ENCODE results near the gene TENM4. TPM values are rescaled to one million over a fixed set of nuclear protein-coding genes. Genes with fewer than 3 reads are reported as not detected.

The TENM4 gene
- total and polyA plus RNA-seq, 10 of the 15 experiments (the other 5 are each of a cell fraction or from before 2014, with no cell fraction given): 0.03 to 0.12 (median 0.06) TPM; not detected in 7

DNA sequence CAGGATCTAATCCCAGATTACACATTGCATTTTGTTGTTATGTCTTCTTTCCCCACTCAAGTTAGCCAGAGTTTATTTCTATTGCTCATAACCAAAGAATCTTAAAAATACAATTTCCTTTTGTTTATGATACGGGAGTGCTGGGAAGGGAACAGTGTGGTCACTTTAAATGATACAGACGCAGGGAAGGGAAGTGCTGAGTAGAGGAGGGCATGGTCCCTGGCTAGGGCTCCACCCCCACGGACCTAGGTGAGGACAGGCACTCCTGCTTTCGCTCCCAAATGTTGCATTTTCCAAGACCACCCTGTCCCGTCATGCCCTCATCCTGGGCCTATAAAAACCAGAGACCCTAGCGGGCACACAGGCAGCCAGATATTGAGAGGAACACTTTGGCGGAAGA lies 835.5 kb downstream of the TENM4 start (continued):
- no peak for TF ChIP-seq ZNF24 (IDR thresholded peaks at IDR 0.05)
- no peak for TF ChIP-seq ZZZ3 (IDR thresholded peaks at IDR 0.05; ENCODE audit: control insufficient read depth, insufficient read length, low read depth)

- no peak for TF ChIP-seq ZSCAN29 (IDR thresholded peaks at IDR 0.05)
- no peak for TF ChIP-seq FOS (IDR thresholded peaks at IDR 0.05; ENCODE audit: borderline replicate concordance, extremely low read depth, insufficient read length)
- no peak for TF ChIP-seq SRF (IDR thresholded peaks at IDR 0.05; ENCODE audit: low read depth in 2 of 2, low read length in 2 of 2)
- TF ChIP-seq TCF12 (IDR thresholded peaks at IDR 0.05; ENCODE audit: low read depth, low read length): no peak
- no peak for TF ChIP-seq RELA (IDR thresholded peaks at IDR 0.05; ENCODE audit: borderline replicate concordance, partially characterized antibody)
- TF ChIP-seq EGR1 (IDR thresholded peaks at IDR 0.05; ENCODE audit: borderline replicate concordance in 1 of 2, low read depth in 2 of 2, low read length in 2 of 2): no peak
- TF ChIP-seq, protein P1, sequence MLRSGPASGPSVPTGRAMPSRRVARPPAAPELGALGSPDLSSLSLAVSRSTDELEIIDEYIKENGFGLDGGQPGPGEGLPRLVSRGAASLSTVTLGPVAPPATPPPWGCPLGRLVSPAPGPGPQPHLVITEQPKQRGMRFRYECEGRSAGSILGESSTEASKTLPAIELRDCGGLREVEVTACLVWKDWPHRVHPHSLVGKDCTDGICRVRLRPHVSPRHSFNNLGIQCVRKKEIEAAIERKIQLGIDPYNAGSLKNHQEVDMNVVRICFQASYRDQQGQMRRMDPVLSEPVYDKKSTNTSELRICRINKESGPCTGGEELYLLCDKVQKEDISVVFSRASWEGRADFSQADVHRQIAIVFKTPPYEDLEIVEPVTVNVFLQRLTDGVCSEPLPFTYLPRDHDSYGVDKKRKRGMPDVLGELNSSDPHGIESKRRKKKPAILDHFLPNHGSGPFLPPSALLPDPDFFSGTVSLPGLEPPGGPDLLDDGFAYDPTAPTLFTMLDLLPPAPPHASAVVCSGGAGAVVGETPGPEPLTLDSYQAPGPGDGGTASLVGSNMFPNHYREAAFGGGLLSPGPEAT (IDR thresholded peaks at IDR 0.05; ENCODE audit: low read depth): no peak
- TF ChIP-seq MEF2B (IDR thresholded peaks at IDR 0.05; ENCODE audit: partially characterized antibody, poor library complexity, severe bottlenecking): no peak
- no peak for TF ChIP-seq SMAD1 (IDR thresholded peaks at IDR 0.05; ENCODE audit: low read depth, partially characterized antibody)
- TF ChIP-seq YBX1 (IDR thresholded peaks at IDR 0.05): no peak
- no peak for TF ChIP-seq FOXK2 (IDR thresholded peaks at IDR 0.05)
- TF ChIP-seq, protein P2, sequence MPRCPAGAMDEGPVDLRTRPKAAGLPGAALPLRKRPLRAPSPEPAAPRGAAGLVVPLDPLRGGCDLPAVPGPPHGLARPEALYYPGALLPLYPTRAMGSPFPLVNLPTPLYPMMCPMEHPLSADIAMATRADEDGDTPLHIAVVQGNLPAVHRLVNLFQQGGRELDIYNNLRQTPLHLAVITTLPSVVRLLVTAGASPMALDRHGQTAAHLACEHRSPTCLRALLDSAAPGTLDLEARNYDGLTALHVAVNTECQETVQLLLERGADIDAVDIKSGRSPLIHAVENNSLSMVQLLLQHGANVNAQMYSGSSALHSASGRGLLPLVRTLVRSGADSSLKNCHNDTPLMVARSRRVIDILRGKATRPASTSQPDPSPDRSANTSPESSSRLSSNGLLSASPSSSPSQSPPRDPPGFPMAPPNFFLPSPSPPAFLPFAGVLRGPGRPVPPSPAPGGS (IDR thresholded peaks at IDR 0.05; ENCODE audit: borderline replicate concordance, insufficient read depth, low read depth, low read length, poor library complexity, severe bottlenecking): no peak
- no peak for TF ChIP-seq BCL11A (IDR thresholded peaks at IDR 0.05; ENCODE audit: low read depth, low read length)
- no peak for ATAC-seq
- ChIA-PET CTCF (no interaction called here), POLR2A (no interaction called here), RAD21 (ENCODE audit: unreplicated experiment) (no interaction called here), SMC1A (ENCODE audit: uncharacterized antibody, unreplicated experiment) (no interaction called here)
- Histone ChIP-seq H3K36me3 (ENCODE audit: control insufficient read depth in 2 of 2, insufficient read depth in 2 of 2, low read length in 1 of 2) (no peaks in the 10 kb centered on the region), H3K9me3 (replicated peaks; ENCODE audit: control insufficient read depth, insufficient read depth, low read length) (no peaks in the 10 kb centered on the region), H3K9ac (ENCODE audit: control insufficient read depth, insufficient read depth, low read length) (no peak overlapping the region), H3K27me3 (replicated peaks in 1 of 2; ENCODE audit: control insufficient read depth in 2 of 2, insufficient read depth in 2 of 2, low read length in 1 of 2) (no peaks in the 10 kb centered on the region; a peak in 1 of 4 replicates), H3K4me1 (ENCODE audit: control insufficient read depth, insufficient read depth, low read length) (no peaks in the 10 kb centered on the region), H3K27ac (ENCODE audit: control insufficient read depth, insufficient read depth) (no peak overlapping the region), H3K4me2 (ENCODE audit: control insufficient read depth, insufficient read depth) (no peak overlapping the region), H4K20me1 (ENCODE audit: control insufficient read depth, insufficient read depth) (no peaks in the 10 kb centered on the region), H3K4me3 (no peak overlapping the region), H2AFZ (ENCODE audit: control insufficient read depth, low read depth, low read length) (no peak overlapping the region), H3K79me2 (ENCODE audit: control insufficient read depth, insufficient read depth, low read length) (no peaks in the 10 kb centered on the region)
- intact Hi-C loops (cut with micrococcal nuclease; ENCODE audit: unreplicated experiment) (no loop called here), in situ Hi-C loops (cut with MboI) (no loop called here)
- WGBS (ENCODE audit: insufficient coverage, insufficient replicate concordance, low lambda C conversion rate, missing lambda C conversion rate): 44% methylated on average over 1 of the region's 1 CpG
- no TSS peak for BruUV-seq (replicated peaks)
- no peak for FAIRE-seq
- DNase-seq (ENCODE audit: low read depth, low spot score): no peak
Measured at GRCh38 chr11:78603792-78604191, 837.0 kb downstream of the TENM4 start.
